GM18499 (cell line): ENCODE results near the gene CRK.
A peak's percentile ranks its signal among the peaks of the same experiment; 100 is the strongest.
"Not testable (repeated sequence)": the region's sequence is repeated elsewhere in the genome, so short reads cannot be mapped to it uniquely, and the experiment has no call there.

Source experiments
- ATAC-seq: cut with Tn5 transposase; IDR thresholded peaks from one replicate; pipeline ENCODE4 v1.9.1; 2021; ENCODE audit warnings: moderate number of reproducible peaks; ENCODE audit not compliant: insufficient read depth, unreplicated experiment

The CRK gene

DNA sequence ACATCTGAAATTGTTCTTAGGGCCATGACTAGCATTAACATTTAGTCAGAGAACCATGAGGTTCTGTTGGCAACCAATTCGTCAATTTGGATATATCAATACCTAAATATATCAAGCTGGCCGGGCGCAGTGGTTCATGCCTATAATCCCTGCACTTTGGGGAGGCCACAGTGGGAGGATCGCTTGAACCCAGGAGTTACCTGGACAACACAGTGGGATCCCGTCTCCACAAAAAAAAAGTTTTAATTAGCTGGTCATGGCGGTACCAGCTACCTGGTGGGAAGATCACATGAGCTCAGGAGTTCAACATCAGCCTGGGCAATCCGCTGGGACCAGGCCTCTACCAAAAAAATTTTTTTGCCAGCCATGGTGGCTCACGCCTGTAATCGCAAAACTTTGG is 64.5 kb downstream of the CRK start:
- ATAC-seq = no peak

DNA sequence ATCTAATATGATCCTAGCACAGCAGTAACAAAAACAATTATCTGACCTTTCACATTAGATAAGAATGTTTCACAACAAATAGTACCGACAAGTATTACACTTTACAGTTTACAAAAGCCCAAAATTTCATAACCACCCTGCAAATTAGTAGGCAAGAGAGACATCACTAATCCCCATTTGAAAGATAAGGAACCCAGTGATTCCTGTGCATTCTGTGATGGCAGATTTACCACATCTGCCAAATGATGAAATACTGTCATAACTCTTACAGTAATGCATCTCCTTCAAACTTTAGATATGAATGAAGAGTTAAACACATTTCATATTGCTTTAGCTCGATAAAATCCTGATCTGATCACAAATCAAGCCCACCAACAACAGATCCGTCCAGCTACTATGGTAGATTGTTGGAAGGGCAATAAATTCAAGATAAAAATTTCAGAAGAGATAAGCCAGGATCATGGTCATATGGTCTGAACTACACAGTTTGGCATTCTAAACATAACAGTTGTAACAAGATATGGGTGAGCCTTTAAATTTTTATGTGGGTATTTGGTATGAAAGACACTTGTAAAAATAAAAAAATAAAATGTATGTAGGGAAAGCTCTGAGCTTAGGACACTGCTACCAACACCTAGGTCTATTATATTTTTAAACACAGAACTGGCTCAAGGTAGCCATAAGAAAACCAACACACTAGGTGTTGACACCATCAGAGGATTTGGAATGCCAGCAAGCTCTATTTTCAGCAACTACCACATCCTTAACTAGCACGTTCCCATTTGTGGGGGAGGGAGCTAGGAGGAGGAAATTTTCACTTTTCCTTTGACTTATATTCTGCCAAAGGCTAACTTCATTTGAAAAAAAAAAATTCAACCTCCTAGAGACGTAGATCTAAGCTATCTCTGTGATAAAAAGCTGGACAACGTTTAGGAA is 65.3 kb downstream of the CRK start:
- no peak for ATAC-seq

DNA sequence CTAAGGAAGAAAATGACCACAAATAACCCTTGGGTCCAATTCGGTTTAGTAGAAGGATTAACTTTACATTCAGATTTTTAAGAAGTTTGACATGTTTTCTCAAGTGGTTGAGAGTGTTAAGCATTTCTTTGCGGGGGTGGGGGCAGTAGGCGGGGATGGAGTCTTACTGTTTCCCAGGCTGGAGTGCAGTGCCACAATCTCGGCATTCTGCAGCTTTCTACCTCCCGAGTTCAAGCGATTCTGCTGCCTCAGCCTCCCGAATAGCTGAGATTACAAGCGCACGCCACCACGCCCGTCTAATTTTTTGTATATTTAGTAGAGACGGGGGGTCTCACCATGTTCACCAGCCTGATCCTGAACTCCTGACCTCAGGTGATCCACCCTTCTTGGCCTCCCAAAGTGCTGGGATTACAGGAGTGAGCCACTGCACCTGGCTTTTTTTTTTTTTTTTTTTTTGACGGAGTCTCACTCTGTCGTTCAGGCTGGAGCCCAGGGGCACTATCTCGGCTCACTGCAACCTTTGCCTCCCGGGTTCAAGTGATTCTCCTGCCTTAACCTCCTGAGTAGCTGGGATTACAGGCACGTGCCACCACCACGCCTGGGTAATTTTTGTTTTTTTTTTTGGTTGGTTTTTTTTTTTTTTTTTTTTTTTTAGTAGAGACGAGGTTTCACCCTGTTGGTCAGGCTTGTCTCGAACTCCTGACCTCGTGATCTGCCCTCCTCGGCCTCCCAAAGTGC is 68.4 kb downstream of the CRK start:
- ATAC-seq = not testable (repeated sequence)

DNA sequence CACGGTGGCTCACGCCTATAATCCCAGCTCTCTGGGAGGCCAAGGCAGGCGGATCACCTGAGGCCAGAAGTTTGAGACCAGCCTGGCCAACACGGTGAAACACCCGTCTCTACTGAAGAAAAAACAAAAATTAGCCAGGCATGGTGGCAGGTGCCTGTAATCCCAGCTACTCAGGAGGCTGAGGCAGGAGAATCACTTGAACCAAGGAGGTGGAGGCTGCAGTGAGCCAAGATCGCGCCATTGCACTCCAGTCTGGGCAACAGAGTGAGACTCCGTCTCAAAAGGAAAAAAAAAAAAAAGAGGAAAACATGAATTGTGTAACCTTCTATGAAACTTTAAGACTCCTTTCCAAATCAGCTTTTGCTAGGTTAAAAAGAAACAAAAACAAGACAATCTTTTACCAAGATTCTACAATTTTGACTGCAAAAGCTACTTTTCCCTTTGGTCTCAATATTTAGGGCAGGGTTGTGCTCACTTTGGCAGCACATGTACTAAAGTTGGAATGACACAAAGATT is 69.3 kb downstream of the CRK start:
- not testable (repeated sequence) for ATAC-seq

- no peak for ATAC-seq
Observed at GRCh38 chr17:1386265-1386664, 69.8 kb downstream of the CRK start.

DNA sequence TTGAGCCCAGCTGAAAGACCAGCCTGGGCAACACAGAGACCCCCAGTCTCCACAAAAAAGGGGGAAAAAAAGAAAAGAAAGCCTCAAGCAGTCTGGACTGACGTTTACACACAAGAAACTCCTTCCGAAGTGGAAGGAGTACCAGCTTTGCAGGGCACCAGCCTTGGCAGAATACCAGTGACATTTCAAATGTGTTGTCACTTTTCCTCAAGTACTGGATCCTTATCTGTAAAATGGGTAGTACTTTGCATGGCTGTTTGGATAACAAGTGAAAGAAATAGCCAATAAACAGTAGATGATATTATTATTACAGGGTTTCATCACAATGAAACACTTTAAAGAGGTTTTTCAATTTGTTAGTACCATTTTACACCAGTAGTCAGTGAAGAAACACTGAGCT is 70.2 kb downstream of the CRK start:
- no peak for ATAC-seq

DNA sequence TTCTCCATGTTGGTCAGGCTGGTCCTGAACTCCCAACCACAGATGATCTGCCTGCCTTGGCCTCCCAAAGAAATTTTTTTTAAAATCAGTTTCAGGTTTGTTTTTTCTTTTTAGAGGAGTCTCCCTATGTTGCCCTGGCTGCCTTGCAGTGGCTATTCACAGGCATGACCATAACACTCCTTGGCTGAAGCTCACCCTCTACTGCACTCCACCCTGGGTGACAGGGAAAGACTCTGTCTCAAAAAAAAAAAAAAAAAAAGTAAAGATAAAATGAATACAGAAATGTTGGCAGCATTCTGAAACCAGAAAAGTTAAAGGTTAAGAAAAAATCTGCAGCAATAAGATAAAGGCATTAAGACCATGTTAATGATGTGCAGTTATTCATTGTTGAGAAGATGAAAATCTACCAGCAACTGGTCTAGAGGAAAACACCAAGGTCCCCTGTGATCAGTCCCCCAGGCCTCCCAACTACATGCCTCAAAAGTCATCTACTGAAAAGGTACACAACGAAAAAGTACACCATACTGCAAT is 71.1 kb downstream of the CRK start:
- no peak for ATAC-seq

- peak; percentile 47 for ATAC-seq
Observed at GRCh38 chr17:1379930-1380313, 76.1 kb downstream of the CRK start.

DNA sequence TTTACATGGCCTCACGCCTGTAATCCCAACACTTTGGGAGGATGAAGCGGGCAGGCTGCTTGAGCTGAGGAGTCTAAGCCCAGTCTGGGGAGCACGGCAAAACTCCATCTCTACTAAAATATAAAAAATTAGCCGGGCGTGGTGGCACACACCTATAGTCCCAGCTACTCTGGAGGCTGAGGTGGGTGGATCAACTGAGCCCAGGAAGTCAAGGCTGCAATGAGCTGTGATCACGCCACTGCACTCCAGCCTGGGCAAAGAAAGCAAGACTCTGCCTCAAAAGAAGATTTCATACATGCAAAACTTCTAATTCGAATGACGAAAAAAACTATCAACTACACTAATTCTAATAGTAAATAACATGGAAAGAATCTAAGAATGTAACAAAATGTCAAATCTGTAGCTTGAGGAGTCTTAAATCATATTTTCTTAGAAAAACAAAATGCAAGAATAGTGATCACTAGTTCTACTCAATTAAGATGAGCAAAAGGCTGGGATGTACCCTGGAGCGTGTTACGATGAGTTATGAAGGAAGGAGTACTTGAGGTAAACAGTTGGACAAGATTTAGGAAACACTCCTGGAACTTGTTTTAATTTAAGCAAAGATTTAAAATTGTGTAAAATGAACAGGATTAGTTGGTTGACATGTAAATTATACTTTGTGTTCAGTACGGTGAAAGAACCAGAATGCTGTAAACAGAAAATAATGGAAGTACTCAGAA is 76.7 kb downstream of the CRK start:
- ATAC-seq = no peak

- ATAC-seq = not testable (repeated sequence)
Observed at GRCh38 chr17:1378476-1378860, 77.6 kb downstream of the CRK start.

GRCh38 chr17:1377334-1377733 is 78.7 kb downstream of the CRK start:
- no peak for ATAC-seq

DNA sequence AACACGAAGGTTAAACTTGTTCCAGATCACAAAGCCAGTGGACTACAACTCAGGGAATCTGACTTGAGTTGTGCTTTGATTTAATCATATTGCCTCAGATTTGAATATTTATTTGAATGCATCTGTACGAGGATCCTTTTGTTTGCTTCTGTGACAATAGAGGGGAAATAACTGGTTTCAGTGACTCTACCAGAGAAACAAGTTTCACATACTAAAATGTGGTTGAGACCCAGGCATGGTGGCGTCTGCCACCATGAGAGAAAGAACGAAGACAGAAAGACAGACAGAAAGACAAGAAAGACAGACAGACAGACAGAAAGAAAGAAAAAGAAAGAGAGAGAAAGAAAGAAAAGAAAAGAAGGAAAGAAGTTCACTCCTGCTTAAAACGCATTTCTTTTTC is 80.0 kb downstream of the CRK start:
- no peak for ATAC-seq

DNA sequence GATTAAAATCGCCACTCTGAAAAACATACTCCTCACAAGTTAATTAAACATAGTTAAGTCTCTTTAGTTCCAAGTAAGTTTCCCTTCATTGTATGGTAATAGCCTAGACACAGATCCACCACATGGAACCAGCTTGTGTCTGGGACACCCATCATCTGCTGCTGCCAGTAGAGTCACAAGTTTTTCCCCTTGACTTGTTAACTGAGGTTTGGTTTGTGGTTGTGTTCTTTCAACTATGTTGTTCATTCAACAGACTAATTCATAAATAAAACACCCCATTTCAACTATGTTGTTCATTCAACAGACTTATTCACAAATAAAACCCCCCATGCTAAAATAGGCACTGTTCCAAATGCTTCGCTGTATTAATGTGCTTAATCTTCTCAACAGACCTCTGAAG is 80.4 kb downstream of the CRK start:
- no peak for ATAC-seq

DNA sequence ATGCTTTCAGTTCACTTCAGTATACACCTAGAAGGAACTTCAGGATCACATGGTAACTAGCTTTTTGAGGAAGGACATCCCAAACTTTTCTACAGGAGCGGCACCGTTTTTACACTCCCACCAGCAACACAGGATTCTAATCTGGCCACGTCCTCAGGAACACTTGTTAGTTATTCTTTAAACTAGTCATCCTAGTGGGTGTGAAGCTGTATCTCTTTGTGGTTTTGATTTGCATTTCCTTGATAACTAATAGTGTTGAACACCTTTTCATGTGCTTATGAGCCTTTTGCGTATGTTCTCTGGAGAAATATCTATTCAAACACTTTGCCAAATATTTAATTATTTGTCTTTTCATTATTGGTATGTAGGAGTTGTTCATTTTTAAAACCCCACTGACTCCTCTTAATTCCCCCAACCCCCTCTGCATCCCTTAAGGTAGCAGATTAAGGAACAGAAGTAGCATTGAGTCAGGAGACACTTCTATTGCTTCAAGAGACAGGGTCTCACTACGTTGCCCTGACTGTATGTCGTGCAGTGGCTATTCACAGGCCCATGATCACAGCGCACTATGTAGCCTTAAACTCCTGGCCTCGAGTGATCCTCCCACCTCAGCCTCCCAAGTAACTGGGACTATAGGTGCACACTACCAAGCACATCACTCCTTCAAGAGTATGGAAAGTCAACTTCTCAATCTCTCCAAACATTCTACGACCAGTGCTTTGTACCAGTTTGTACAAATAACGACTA is 81.4 kb downstream of the CRK start:
- no peak for ATAC-seq

DNA sequence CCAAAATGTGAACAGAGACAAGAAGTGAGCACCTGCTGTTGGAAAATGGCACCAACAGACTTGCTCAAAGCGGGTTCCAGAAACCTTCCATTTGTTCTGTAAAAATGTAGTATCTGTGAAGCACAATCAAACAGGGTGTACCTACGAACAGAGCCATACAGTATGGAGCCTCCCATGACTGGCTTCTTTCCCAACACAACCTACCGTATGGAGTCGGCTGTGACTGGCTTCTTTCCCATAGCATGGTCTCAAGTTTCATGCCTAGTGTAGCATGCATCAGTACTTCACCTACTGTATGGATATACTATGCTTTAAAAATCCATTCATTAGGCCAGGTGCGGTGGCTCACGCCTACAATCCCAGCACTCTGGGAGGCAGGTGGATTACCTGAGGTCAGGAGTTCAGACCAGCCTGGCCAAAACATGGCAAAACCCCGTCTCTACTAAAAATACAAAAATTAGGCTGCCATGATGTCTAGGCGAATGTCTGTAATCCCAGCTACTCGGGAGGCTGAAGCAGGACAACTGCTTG is 82.3 kb downstream of the CRK start:
- ATAC-seq = no peak

- ATAC-seq = no peak
Observed at GRCh38 chr17:1372618-1373017, 83.4 kb downstream of the CRK start.

- no peak for ATAC-seq
Observed at GRCh38 chr17:1371893-1372590, 84.0 kb downstream of the CRK start.
